Limb (tissue), 2 donors: ENCODE data around the gene IKZF4.
"Not testable (repeated sequence)": the region's sequence is repeated elsewhere in the genome, so short reads cannot be mapped to it uniquely, and the experiment has no call there.

Experiments used
- DNase-seq, 2 donors: peaks; one replicate each; pipeline ENCODE4 v3.0.0-alpha.2; 2016; ENCODE audit errors: extremely low spot score in 2 of 2

The IKZF4 gene

GRCh38 chr12:56020423-56021184, at the start of gene IKZF4:
TSS of gene IKZF4 (plus strand) at chr12:56021043. CDS start at chr12:56021494, 451 bp downstream.
- peak in 1 of 2 donors; percentile 81 for DNase-seq

DNA sequence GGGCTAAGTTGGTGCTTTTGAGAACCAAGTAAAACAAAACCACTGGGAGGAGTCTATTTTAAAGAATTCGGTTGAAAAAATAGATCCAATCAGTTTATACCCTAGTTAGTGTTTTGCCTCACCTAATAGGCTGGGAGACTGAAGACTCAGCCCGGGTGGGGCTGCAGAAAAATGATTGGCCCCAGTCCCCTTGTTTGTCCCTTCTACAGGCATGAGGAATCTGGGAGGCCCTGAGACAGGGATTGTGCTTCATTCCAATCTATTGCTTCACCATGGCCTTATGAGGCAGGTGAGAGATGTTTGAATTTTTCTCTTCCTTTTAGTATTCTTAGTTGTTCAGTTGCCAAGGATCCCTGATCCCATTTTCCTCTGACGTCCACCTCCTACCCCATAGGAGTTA, 48.8 kb upstream of the IKZF4 start:
- DNase-seq: no peak

GRCh38 chr12:55972456-55972855, 48.4 kb upstream of the IKZF4 start:
- DNase-seq: no peak

DNA sequence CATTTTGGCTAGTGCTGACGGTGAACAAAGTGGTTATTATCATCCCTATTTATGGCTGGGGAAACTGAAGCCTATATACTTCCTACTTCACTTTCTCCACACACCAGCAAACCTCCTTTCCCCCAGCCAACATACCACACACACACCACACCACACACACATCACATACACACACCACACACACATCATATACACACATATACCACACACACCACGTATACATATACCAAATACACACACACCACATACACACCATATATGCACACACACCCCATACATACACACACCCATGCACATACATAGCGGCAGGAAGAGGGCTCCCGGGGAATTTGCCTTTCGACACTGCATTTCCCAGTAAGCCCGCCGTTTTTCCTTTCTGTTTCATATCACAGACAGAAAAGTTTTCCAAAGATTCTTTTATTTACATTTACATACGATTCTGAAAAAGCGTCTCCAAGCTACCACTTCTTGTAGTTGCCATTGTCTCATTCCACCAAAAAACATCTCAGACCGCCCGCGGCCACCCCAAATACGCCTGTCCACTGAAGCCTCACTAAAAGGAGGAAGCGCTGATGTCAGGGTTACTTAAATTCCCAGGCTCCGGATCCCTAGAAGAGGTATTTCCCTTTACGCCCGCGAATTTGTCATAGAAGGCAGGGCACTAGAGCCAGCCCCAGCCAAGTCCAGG, 47.8 kb upstream of the IKZF4 start:
- peak; percentile 51 to 54 for DNase-seq

DNA sequence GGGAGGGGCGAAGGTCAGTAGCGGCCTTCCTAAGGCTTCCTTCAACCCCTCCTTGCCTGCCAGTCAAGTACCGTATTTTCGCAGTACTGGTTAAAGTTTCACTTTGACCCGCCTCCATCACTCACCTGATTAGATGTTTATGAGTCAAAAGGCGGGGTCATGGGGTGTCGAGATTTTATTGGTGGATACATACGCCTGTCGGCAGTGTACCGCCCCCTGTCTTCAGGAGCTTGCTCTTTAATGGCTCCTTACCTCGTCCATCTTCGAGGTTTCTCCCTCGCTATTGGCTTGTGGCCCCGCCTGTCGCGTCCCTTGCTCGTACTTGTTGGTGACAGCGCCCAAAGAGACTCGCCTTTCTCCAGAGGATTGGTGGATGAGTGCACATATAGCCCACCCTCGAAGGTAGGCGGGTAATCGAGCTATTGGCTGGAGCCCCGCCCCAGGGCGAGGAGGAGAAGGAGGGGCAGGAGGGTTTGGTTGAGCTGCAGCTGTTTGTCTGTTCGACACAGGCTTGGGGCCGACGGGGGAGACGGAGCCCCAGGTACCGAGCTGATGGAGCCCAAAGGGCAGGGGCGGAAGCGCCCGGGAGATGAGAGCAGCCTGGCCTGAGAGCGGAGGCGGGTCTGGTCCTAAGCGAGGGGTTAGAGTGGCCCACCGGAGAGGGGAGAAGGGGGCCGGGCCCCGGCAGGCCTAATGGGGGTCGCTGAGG, 47.1 kb upstream of the IKZF4 start, which contains the start of gene RAB5B:
Gene RAB5B (plus strand): TSS at position 480 of the 709 bp plus-strand sequence. CDS start 12,883 bp downstream, outside the sequence.
- peak; percentile 98 to 100 for DNase-seq

- DNase-seq: peak in 1 of 2 donors; percentile 23
These were observed 46.5 kb upstream of the IKZF4 start for GRCh38 chr12:55974308-55974730.

DNA sequence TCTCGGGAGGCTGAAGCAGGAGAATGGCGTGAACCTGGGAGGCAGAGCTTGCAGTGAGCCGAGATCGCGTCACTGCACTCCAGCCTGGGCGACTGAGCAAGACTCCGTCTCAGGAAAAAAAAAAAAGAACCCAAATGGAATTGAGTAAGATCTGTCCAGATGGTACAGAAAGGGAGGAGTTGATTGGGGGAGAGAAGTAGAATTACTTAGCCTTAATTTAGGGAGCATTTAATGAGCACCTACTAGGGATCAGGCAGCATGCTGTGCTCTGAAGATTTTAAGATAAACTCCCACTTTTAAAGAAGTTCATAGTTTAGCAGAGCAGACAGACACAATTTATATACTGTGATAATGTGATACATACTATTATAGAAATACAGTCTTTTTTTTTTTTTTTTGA, 42.5 kb upstream of the IKZF4 start:
- no peak for DNase-seq

DNA sequence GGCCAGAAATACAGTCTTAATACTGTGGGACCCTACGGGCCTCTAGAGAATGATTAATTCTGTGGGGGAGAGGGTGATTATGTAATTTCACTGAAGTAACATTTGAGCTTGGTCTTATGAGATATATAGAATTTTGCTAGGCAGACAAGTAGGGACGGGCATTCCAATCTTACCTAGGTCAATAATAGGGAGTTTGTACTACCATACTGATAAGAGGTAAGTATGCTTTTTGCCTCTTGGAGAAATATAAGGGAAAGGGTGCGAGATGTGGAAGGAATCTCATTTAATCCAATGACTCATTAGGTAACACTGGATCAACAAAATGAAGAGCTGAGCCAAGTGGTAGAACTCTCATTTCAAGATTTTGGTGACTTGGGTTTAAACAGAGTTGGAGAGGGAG, 41.8 kb upstream of the IKZF4 start:
- DNase-seq: no peak

DNA sequence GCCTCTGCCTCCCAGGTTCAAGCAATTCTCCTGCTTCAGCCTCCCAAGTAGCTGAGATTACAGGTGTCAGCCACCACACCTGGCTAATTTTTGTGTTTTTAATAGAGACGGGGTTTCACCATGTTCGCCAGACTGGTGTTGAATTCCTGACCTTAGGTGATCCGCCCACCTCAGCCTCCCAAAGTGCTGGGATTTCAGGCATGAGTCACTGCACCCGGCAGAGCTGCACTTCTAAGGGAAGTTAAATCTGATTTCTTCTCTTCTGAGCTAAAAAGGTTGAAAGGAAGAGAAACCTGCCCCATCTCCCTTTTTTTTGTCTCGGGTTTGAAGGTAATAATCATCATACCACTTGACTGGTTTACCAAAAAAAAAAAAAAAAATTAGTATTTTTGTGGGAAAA, 39.0 kb upstream of the IKZF4 start:
- not testable (repeated sequence) for DNase-seq

DNA sequence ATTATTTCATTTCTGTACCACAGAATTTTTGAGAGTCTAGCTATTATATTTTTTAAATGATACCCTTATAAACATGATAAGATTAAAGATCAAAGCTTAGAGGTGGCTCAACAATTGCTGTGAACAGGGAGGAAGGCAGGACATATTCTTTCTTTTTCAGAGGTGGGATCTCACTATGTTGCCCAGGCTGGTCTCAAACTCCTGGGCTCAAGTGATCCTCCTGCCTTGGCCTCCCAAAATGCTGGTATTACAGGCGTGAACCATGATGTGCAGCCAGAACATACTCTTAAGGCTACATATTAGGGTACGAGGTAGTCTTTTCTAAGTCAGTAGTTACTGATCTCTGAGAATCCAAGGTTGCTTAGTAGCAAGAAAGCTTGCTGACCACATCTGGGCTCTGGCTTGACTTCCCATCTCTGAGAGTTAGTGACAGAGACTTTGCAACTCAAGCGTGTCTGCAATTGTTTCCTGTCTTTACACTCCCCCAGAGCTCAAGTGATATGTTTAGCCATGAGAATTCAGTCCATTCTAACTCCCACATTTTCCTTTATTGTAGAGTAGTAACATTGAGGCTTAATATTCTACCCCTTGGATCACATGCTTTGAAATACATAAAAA, 38.4 kb upstream of the IKZF4 start:
- DNase-seq: no peak

GRCh38 chr12:55983232-55983842, 37.5 kb upstream of the IKZF4 start:
- no peak for DNase-seq

DNA sequence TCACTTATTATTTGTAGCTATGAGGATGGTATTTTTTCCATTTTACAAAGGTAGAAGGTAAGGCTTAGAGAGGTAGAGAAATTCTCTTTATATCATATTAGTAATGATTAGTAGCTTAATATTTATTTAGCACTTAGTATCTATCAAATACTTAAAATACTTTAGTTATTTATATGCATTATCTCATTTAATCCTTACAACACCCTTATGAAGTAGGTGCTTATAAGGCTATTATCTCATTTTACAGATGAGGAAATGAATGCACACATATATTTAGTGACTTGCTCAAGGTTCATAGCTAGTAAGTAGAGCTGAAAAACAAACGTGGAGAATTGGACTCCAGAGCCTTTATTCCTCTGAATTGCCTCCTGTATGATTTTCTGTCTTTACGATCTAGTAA, 36.0 kb upstream of the IKZF4 start:
- no peak for DNase-seq

- no peak for DNase-seq
These were observed 35.5 kb upstream of the IKZF4 start for GRCh38 chr12:55985341-55985740.

- DNase-seq: not testable (repeated sequence)
These were observed 34.9 kb upstream of the IKZF4 start for GRCh38 chr12:55985976-55986375.

DNA sequence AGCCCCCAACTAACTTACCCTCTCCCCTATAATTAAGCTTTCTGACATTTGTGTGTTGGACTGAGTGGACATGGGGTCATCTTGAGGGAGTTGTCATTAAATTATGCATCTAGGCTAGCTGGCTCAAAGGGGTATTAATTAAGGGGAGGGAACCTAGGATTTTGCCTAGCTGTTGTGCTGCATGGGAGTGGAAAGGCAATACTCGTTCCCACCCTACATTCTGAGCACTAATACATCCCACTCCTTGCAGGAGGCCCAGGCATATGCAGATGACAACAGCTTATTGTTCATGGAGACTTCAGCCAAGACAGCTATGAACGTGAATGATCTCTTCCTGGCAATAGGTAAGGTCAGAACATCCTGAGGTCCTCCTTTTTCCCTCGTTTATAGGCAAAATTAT, 29.7 kb upstream of the IKZF4 start:
- DNase-seq: no peak

DNA sequence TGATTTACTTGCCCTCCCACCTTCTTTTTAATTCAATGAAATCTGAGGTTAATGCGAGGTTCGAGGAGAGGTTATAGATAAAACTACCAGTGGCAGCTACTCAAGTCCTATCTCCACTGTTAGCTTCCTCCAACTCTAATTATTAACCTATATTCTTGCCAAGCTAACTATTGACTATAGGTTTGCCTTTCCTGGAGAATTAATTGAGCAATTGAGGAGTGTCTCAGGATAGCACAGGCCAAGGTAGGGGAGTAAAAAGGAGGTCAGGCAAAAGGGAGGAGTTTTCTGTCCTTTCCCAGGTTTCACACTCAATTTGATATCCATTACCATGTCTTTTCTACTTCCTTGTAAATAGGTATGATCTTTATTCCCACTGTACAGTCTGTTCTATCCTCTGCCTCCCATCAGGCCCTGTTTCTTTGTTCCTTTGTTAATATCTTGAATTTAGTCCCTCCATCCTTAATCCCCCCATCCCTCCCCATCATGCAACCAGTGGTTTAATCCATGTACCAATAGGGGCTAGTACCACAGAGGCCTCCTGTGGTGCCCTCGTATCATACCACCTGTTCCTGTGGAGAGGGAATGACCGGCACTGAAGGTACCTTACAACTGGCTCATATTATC, 27.5 kb upstream of the IKZF4 start:
- DNase-seq: no peak

GRCh38 chr12:55995366-55995765, 25.5 kb upstream of the IKZF4 start:
- DNase-seq: no peak

DNA sequence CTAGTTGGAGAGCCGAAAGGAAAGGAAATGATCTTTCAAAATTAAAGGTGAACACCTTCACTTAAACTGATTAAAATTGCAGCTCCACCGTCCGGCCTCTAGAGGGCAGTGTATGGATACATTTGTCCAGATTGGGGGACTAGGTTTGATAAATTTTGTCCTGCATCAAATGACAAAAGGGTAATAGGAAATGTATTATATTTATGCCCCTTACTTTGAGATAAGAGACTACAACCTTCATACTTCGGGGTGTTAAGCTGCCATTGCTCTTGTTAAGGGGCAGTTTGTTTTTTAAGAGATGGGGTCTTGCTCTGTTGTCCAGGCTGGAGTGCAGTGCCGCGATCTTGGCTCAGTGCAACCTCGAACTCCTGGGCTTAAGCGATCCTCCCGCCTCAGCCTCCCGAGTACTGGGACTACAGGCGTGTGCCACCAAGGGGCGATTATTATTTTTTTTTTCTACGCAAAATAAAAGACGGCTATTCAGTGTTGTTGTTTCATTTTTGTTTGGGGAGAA, 24.6 kb upstream of the IKZF4 start:
- peak; percentile 63 to 70 for DNase-seq

DNA sequence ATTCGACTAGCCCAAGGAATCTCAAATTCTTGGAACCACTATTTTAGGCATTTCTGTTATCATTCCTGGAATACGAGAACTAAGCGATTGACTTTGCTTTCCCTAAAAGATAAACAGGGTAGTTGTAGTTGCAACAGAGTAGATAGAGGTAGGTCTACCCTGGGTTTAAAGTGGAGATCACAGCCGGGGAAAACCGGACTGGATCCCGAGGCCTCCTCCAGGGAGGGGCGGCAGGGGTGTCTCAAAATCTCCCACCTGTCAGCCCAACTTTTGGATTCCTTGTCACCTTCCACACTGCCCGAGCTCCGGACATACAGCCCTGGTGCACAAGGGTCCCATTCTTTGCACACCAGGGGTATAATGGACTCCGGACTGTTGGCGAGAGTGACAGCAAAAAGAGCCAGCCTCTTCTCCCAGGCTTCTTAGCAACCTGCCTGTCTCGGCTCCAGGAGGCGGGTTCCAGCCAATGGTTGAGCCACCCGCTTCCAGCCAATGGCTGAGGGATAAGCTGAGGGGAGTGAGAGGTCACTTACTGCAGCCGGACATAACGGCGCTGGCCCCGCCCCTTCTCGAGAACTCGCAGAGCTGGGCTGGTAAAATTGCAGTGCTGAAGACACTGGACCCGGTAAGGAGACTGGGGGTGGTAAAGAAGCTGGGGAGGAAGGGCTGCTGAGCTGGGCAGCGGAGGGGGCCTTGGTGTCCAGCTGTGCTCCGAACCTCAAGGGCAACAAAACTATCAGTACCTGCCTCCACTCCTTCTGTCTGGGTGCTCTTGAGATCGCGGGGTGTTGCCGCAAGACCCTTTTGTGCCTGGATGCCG, 23.9 kb upstream of the IKZF4 start, which contains the start of gene SUOX:
Gene SUOX (plus strand): TSS at position 562 of the 820 bp plus-strand sequence. CDS start 4,946 bp downstream, outside the sequence.
- DNase-seq: peak; percentile 90 to 95

GRCh38 chr12:55997535-55997859, 23.3 kb upstream of the IKZF4 start:
- no peak for DNase-seq
